Trophoblast cell (in vitro differentiated cells and primary cell): Measurements from ENCODE around the gene KIRREL3.

Experiments
- DNase-seq, 2 donors: peaks; one replicate each; pipeline ENCODE4 v3.0.0-alpha.2; 2016
- H2AFZ ChIP-seq: 2 replicates; pipeline ENCODE4 v1.6.1; 2013; ENCODE audit warnings: low read length, moderate library complexity, mild to moderate bottlenecking; ENCODE audit not compliant: insufficient read depth, poor library complexity
- H2AK5ac ChIP-seq: 2 replicates; pipeline ENCODE4 v1.6.1; 2013; ENCODE audit warnings: mild to moderate bottlenecking, low read length
- H2BK120ac ChIP-seq: 2 replicates; pipeline ENCODE4 v1.6.1; 2013; ENCODE audit warnings: low read length, mild to moderate bottlenecking, moderate library complexity; ENCODE audit not compliant: insufficient read depth, poor library complexity
- H2BK12ac ChIP-seq: 2 replicates; pipeline ENCODE4 v1.6.1; 2013; ENCODE audit warnings: mild to moderate bottlenecking, low read length, moderate library complexity
- H2BK5ac ChIP-seq: 2 replicates; pipeline ENCODE4 v1.6.1; 2013; ENCODE audit warnings: low read length, low read depth, moderate library complexity, mild to moderate bottlenecking; ENCODE audit not compliant: poor library complexity
- H3K14ac ChIP-seq: 2 replicates; pipeline ENCODE4 v1.6.1; 2013; ENCODE audit warnings: mild to moderate bottlenecking, low read length
- H3K18ac ChIP-seq: 2 replicates; pipeline ENCODE4 v1.6.1; 2013; ENCODE audit warnings: mild to moderate bottlenecking, low read length
- H3K23ac ChIP-seq: 2 replicates; pipeline ENCODE4 v1.6.1; 2013; ENCODE audit warnings: low read length
- H3K27ac ChIP-seq: 2 replicates; pipeline ENCODE4 v1.5.1; 2013; ENCODE audit warnings: low read depth, mild to moderate bottlenecking, inconsistent platforms, low read length, moderate library complexity
- H3K27me3 ChIP-seq: 2 replicates; pipeline ENCODE4 v1.6.1; 2013; ENCODE audit warnings: inconsistent platforms, mild to moderate bottlenecking, low read length, moderate library complexity; ENCODE audit not compliant: insufficient read depth
- H3K36me3 ChIP-seq, 2 experiments: 1 replicate in 1 of 2; 2 replicates in 1 of 2; pipeline ENCODE4 v1.6.1; 2013; ENCODE audit warnings: low read length in 2 of 2, mild to moderate bottlenecking in 2 of 2, moderate library complexity in 1 of 2; ENCODE audit not compliant: insufficient read depth in 2 of 2, control insufficient read depth in 1 of 2
- H3K4ac ChIP-seq: 2 replicates; pipeline ENCODE4 v1.6.1; 2013; ENCODE audit warnings: low read depth, mild to moderate bottlenecking, low read length, moderate library complexity
- H3K4me1 ChIP-seq, 2 experiments: 1 replicate in 1 of 2; 2 replicates in 1 of 2; pipeline ENCODE4 v1.6.1; 2013; ENCODE audit warnings: low read length in 2 of 2, mild to moderate bottlenecking in 2 of 2, moderate library complexity in 1 of 2; ENCODE audit not compliant: insufficient read depth in 2 of 2, control insufficient read depth in 1 of 2
- H3K4me2 ChIP-seq: 2 replicates; pipeline ENCODE4 v1.6.1; 2013; ENCODE audit warnings: inconsistent platforms, mild to moderate bottlenecking, low read length, moderate library complexity
- H3K4me3 ChIP-seq: 2 replicates; pipeline ENCODE4 v1.5.1; 2013; ENCODE audit warnings: mild to moderate bottlenecking, low read depth, low read length, inconsistent platforms
- H3K79me1 ChIP-seq: one replicate; pipeline ENCODE4 v1.6.1; 2013; ENCODE audit warnings: low read length
- H3K79me2 ChIP-seq: 2 replicates; pipeline ENCODE4 v1.6.1; 2013; ENCODE audit warnings: low read length, mild to moderate bottlenecking; ENCODE audit not compliant: control insufficient read depth, insufficient read depth, poor library complexity
- H3K9ac ChIP-seq: 2 replicates; pipeline ENCODE4 v1.6.1; 2013; ENCODE audit warnings: mild to moderate bottlenecking, low read length
- H3K9me3 ChIP-seq: 2 replicates; pipeline ENCODE4 v1.6.1; 2013; ENCODE audit warnings: low read depth, mild to moderate bottlenecking, control low read depth, inconsistent platforms, low read length; ENCODE audit not compliant: insufficient read depth
- H4K12ac ChIP-seq: 2 replicates; pipeline ENCODE4 v1.6.1; 2013; ENCODE audit warnings: low read depth, mild to moderate bottlenecking, low read length, moderate library complexity
- H4K8ac ChIP-seq: 2 replicates; pipeline ENCODE4 v1.6.1; 2013; ENCODE audit warnings: low read depth, mild to moderate bottlenecking, low read length, moderate library complexity
- H4K91ac ChIP-seq: one replicate; pipeline ENCODE4 v1.6.1; 2013; ENCODE audit warnings: low read depth, mild to moderate bottlenecking, low read length, moderate library complexity
- WGBS: extraction: QIAGEN DNeasy Blood & Tissue Kit; methylation state at CpG from one replicate; pipeline ENCODE4 v1.1.7; 2013; ENCODE audit warnings: missing lambda C conversion rate; ENCODE audit not compliant: insufficient read length, insufficient coverage; ENCODE audit errors: extremely low coverage; 5-methylcytosine and 5-hydroxymethylcytosine counted together

KIRREL3 gene

GRCh38 chr11:126733685-126734084 is 266.9 kb downstream of the KIRREL3 start:
- H3K36me3 ChIP-seq = no peaks in the 10 kb centered on the region
- H3K4me2 ChIP-seq = no peak overlapping the region
- no peak overlapping the region for H4K91ac ChIP-seq
- H3K18ac ChIP-seq = no peak overlapping the region
- no peaks in the 10 kb centered on the region for H3K4me1 ChIP-seq
- no peak overlapping the region for H4K8ac ChIP-seq
- H3K27ac ChIP-seq = no peak overlapping the region
- no peak overlapping the region for H3K23ac ChIP-seq
- H3K9me3 ChIP-seq = no peaks in the 10 kb centered on the region
- no peak for DNase-seq
- no CpG with 5 or more reads among the region's 2 CpGs for WGBS
- H2AK5ac ChIP-seq = no peak overlapping the region
- H3K4me3 ChIP-seq = no peak overlapping the region
- H3K79me2 ChIP-seq = no peaks in the 10 kb centered on the region
- no peaks in the 10 kb centered on the region for H3K79me1 ChIP-seq
- no peak overlapping the region for H3K9ac ChIP-seq
- H4K12ac ChIP-seq = no peak overlapping the region
- H2BK12ac ChIP-seq = no peak overlapping the region
- H2BK120ac ChIP-seq = no peak overlapping the region
- H2BK5ac ChIP-seq = no peak overlapping the region
- H3K27me3 ChIP-seq = peaks cover 2% of the 10 kb centered on the region
- H3K4ac ChIP-seq = no peak overlapping the region
- no peak overlapping the region for H3K14ac ChIP-seq
- H2AFZ ChIP-seq = no peak overlapping the region

- Histone ChIP-seq H3K18ac (no peak overlapping the region), H2AK5ac (no peak overlapping the region), H3K4ac (no peak overlapping the region), H3K9me3 (no peaks in the 10 kb centered on the region), H3K9ac (no peak overlapping the region), H2BK120ac (no peak overlapping the region), H2BK12ac (no peak overlapping the region), H3K4me3 (no peak overlapping the region), H3K79me1 (no peaks in the 10 kb centered on the region), H3K27ac (no peak overlapping the region), H4K8ac (no peak overlapping the region), H4K91ac (no peak overlapping the region), H3K4me1 (no peaks in the 10 kb centered on the region), H3K14ac (no peak overlapping the region), H3K4me2 (no peak overlapping the region), H3K23ac (no peak overlapping the region), H4K12ac (no peak overlapping the region), H2AFZ (no peak overlapping the region), H3K27me3 (peaks cover 2% of the 10 kb centered on the region), H3K36me3 (no peaks in the 10 kb centered on the region), H2BK5ac (no peak overlapping the region), H3K79me2 (no peaks in the 10 kb centered on the region)
- no CpG with 5 or more reads among the region's 4 CpGs for WGBS
- DNase-seq = no peak
These were observed 267.6 kb downstream of the KIRREL3 start for GRCh38 chr11:126732981-126733380.

DNA sequence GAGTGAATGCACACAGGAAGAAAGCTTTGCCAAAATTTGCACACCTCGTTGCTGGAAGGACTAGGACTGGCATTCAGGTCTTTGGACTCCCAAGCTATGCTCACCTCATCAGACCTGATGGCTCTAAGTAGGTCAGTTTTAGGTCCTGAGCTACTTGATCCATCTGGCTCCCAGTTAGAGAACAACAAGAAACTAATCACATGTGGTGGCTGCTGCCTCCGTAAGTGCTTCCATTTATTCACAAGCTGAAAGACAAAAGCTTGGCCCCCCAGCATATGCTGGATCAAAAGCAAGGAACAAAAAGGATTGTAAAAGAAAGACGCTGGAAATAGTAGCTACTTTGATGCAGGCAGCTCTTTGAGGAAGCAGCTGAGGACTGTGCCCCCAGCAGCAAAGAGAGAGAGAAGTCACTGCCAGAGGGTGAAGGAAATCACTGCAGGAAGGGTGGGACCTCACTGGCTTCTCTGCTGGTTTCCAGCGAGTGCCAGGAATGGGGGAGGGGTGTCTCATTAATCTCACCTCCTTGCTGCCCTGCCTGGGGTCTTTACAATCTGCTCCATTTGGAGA is 268.9 kb downstream of the KIRREL3 start:
- H3K9ac ChIP-seq = no peak overlapping the region
- DNase-seq = no peak
- H2BK5ac ChIP-seq = no peak overlapping the region
- no peak overlapping the region for H3K27ac ChIP-seq
- H2AK5ac ChIP-seq = no peak overlapping the region
- no peaks in the 10 kb centered on the region for H3K9me3 ChIP-seq
- H3K4me1 ChIP-seq = no peaks in the 10 kb centered on the region
- H4K12ac ChIP-seq = no peak overlapping the region
- H3K36me3 ChIP-seq = no peaks in the 10 kb centered on the region
- peaks cover 2% of the 10 kb centered on the region for H3K27me3 ChIP-seq
- no peak overlapping the region for H3K4me3 ChIP-seq
- H3K4ac ChIP-seq = no peak overlapping the region
- no CpG with 5 or more reads among the region's 4 CpGs for WGBS
- no peak overlapping the region for H4K8ac ChIP-seq
- no peaks in the 10 kb centered on the region for H3K79me1 ChIP-seq
- H3K18ac ChIP-seq = no peak overlapping the region
- no peak overlapping the region for H3K23ac ChIP-seq
- H4K91ac ChIP-seq = no peak overlapping the region
- H2BK12ac ChIP-seq = no peak overlapping the region
- no peak overlapping the region for H3K14ac ChIP-seq
- H3K79me2 ChIP-seq = no peaks in the 10 kb centered on the region
- H3K4me2 ChIP-seq = no peak overlapping the region
- H2AFZ ChIP-seq = no peak overlapping the region
- H2BK120ac ChIP-seq = no peak overlapping the region

GRCh38 chr11:126727381-126727780 is 273.2 kb downstream of the KIRREL3 start:
- Histone ChIP-seq H3K36me3 (no peaks in the 10 kb centered on the region), H3K79me2 (no peaks in the 10 kb centered on the region), H2AFZ (no peak overlapping the region), H3K18ac (no peak overlapping the region), H3K4me1 (no peaks in the 10 kb centered on the region), H2BK5ac (no peak overlapping the region), H3K79me1 (no peaks in the 10 kb centered on the region), H2BK12ac (no peak overlapping the region), H4K8ac (no peak overlapping the region), H3K9ac (no peak overlapping the region), H3K4ac (no peak overlapping the region), H3K27me3 (peaks cover 2% of the 10 kb centered on the region), H3K4me2 (no peak overlapping the region), H3K4me3 (no peak overlapping the region), H2BK120ac (no peak overlapping the region), H2AK5ac (no peak overlapping the region), H3K9me3 (no peaks in the 10 kb centered on the region), H3K27ac (no peak overlapping the region), H4K91ac (no peak overlapping the region), H3K23ac (no peak overlapping the region), H4K12ac (no peak overlapping the region), H3K14ac (no peak overlapping the region)
- WGBS = no CpG with 5 or more reads among the region's 5 CpGs
- no peak for DNase-seq
